HepG2 (cell line): ENCODE measurements around the gene MTR. TPM values are rescaled to one million over a fixed set of nuclear protein-coding genes. Genes with fewer than 3 reads are reported as not detected.

Source experiments
- ATAC-seq: fragments of 200-7000 bp; cut with Tn5 transposase; 3 replicates; pipeline ENCODE4 v1.9.1; 2020; ENCODE audit warnings: mild to moderate bottlenecking, moderate library complexity
- BruUV-seq: library from RNA; stranded (reverse); fragments of 400-500 nt; replicated peaks from 2 replicates; lab custom pipeline; 2021; lab: Mats Ljungman, UMichigan
- CTCF ChIA-PET: fragments of 300-600 bp; formaldehyde crosslinking; extraction: SDS; loops from one replicate; lab custom pipeline; 2021; ENCODE audit warnings: low total read pairs, inconsistent platforms, low intra/inter-chr PET ratio; lab: Yijun Ruan, JAX
- POLR2A ChIA-PET: fragments of 350-600 bp; sonication (Branson Sonifier 250); formaldehyde crosslinking; loops from one replicate; lab custom pipeline; 2020; ENCODE audit warnings: antibody characterized with exemption, inconsistent platforms; lab: Yijun Ruan, JAX
- DNase-seq: peaks from one replicate; pipeline ENCODE4 v3.0.0-alpha.2; 2015; ENCODE audit warnings: low spot score
- FAIRE-seq: peaks from 3 replicates; lab custom pipeline; 2011; peaks lifted over from hg19 to GRCh38; lab: Jason Lieb, UNC
- H2AFZ ChIP-seq: one replicate; pipeline ENCODE4 v1.6.1; 2011; ENCODE audit warnings: low read length, inconsistent platforms
- H3K27ac ChIP-seq: fragments of 300-600 bp; 3 replicates; pipeline ENCODE4 v1.8.0; 2011; ENCODE audit warnings: mixed run types, mild to moderate bottlenecking, mixed read lengths, low read length, inconsistent platforms; ENCODE audit not compliant: insufficient read depth; ENCODE audit errors: extremely low read length
- H3K27me3 ChIP-seq, 2 experiments: fragments of 200-600 bp in 1 of 2; 2 replicates in 1 of 2; 3 replicates in 1 of 2; pipeline versions ENCODE4 v1.6.0 to v1.8.0; 2011; ENCODE audit warnings: low read length in 2 of 2, mild to moderate bottlenecking in 2 of 2, moderate library complexity in 2 of 2, inconsistent platforms in 1 of 2; ENCODE audit not compliant: insufficient read depth in 2 of 2, control insufficient read depth in 1 of 2
- H3K36me3 ChIP-seq, 2 experiments: fragments of 200-600 bp in 1 of 2; replicated peaks in 1 of 2; 2 replicates in 1 of 2; 3 replicates in 1 of 2; pipeline versions ENCODE4 v1.5.1 to v1.8.0; 2011; ENCODE audit warnings: low read length in 2 of 2, inconsistent platforms in 1 of 2; ENCODE audit not compliant: insufficient read depth in 2 of 2, control insufficient read depth in 1 of 2
- H3K4me1 ChIP-seq: 2 replicates; pipeline ENCODE4 v1.5.1; 2012; ENCODE audit warnings: low read length, inconsistent platforms; ENCODE audit not compliant: insufficient read depth
- H3K4me2 ChIP-seq: 2 replicates; pipeline ENCODE4 v1.6.0; 2011; ENCODE audit warnings: low read depth, low read length, inconsistent platforms
- H3K4me3 ChIP-seq, 3 experiments: fragments of 200-600 bp in 1 of 3; sonication (generic), shearing (Covaris generic) in 1 of 3; replicated peaks in 1 of 3; 2 replicates each; pipeline ENCODE4 v1.5.1; 2011 to 2016; ENCODE audit warnings: low read length in 3 of 3, inconsistent platforms in 2 of 3, low read depth in 2 of 3, mild to moderate bottlenecking in 2 of 3, control low read depth in 1 of 3, mixed read lengths in 1 of 3; ENCODE audit not compliant: insufficient read depth in 1 of 3
- H3K79me2 ChIP-seq: one replicate; pipeline ENCODE4 v1.6.1; 2011; ENCODE audit warnings: low read length, inconsistent platforms; ENCODE audit not compliant: insufficient read depth
- H3K9ac ChIP-seq: 2 replicates; pipeline ENCODE4 v1.6.0; 2011; ENCODE audit warnings: mild to moderate bottlenecking, low read depth, low read length, inconsistent platforms; ENCODE audit not compliant: insufficient read depth
- H3K9me3 ChIP-seq: 2 replicates; pipeline ENCODE4 v1.5.1; 2012; ENCODE audit warnings: mild to moderate bottlenecking, low read length
- H4K20me1 ChIP-seq: 2 replicates; pipeline ENCODE4 v1.6.0; 2011; ENCODE audit warnings: inconsistent platforms, mild to moderate bottlenecking, low read length, moderate library complexity; ENCODE audit not compliant: insufficient read depth
- CEBPB ChIP-seq: IDR thresholded peaks from 2 replicates; pipeline ENCODE4 v1.6.1; 2011; ENCODE audit warnings: low read depth, low read length, improper control_type of control experiment, borderline replicate concordance
- CENPX ChIP-seq: sonication (generic); formaldehyde crosslinking; IDR thresholded peaks from 2 replicates; pipeline ENCODE4 v1.9.0; 2021; ENCODE audit warnings: mild to moderate bottlenecking, missing genetic modification reagents, moderate library complexity
- CHCHD3 ChIP-seq: sonication (generic); formaldehyde crosslinking; IDR thresholded peaks from 2 replicates; pipeline ENCODE4 v1.8.0; 2022; ENCODE audit warnings: mild to moderate bottlenecking, missing genetic modification reagents, moderate library complexity
- HNRNPL ChIP-seq: fragments of 200-400 bp; formaldehyde crosslinking; IDR thresholded peaks from 2 replicates; pipeline ENCODE4 v1.6.1; 2017; ENCODE audit warnings: mild to moderate bottlenecking, low read depth, low read length
- MIXL1 ChIP-seq: IDR thresholded peaks from 2 replicates; pipeline ENCODE4 v1.6.1; 2016
- MYC ChIP-seq: sonication (generic); formaldehyde crosslinking; IDR thresholded peaks from 2 replicates; pipeline ENCODE4 v1.9.0; 2021; ENCODE audit warnings: missing genetic modification reagents, borderline replicate concordance
- NFE2 ChIP-seq: sonication (generic); formaldehyde crosslinking; IDR thresholded peaks from 2 replicates; pipeline ENCODE4 v1.4.0; 2020; ENCODE audit warnings: missing genetic modification reagents
- PPARG ChIP-seq: conservative IDR thresholded peaks from 2 replicates; pipeline ENCODE4 v1.6.1; 2016; ENCODE audit warnings: missing biosample characterization, missing genetic modification reagents
- SCMH1 ChIP-seq: sonication (generic); formaldehyde crosslinking; IDR thresholded peaks from 2 replicates; pipeline ENCODE4 v1.9.0; 2021; ENCODE audit warnings: missing genetic modification reagents, mild to moderate bottlenecking, borderline replicate concordance
- SIX4 ChIP-seq: sonication (generic); formaldehyde crosslinking; IDR thresholded peaks from 2 replicates; pipeline ENCODE4 v1.4.0; 2020; ENCODE audit warnings: missing genetic modification reagents
- SMAD9 ChIP-seq: sonication (generic); formaldehyde crosslinking; IDR thresholded peaks from 2 replicates; pipeline ENCODE4 v1.5.1; 2020; ENCODE audit warnings: mild to moderate bottlenecking, missing genetic modification reagents
- TRIM24 ChIP-seq: sonication (generic); formaldehyde crosslinking; IDR thresholded peaks from 2 replicates; pipeline ENCODE4 v1.8.0; 2022; ENCODE audit warnings: mild to moderate bottlenecking, missing genetic modification reagents
- ZBTB8A ChIP-seq: sonication (generic); formaldehyde crosslinking; IDR thresholded peaks from 2 replicates; pipeline ENCODE4 v1.4.0; 2020; ENCODE audit warnings: mild to moderate bottlenecking, low read depth, missing genetic modification reagents, borderline replicate concordance
- ZFAT ChIP-seq: sonication (generic); formaldehyde crosslinking; conservative IDR thresholded peaks from 2 replicates; pipeline ENCODE4 v1.8.1; 2023; ENCODE audit warnings: missing genetic modification reagents, inconsistent platforms
- ZFP36 ChIP-seq: fragments of 150-350 bp; IDR thresholded peaks from 2 replicates; pipeline ENCODE4 v1.6.1; 2018; ENCODE audit warnings: borderline replicate concordance, low read length, low read depth; ENCODE audit not compliant: partially characterized antibody
- ZNF530 ChIP-seq: sonication (generic); formaldehyde crosslinking; IDR thresholded peaks from 2 replicates; pipeline ENCODE4 v1.5.0; 2020; ENCODE audit warnings: low read depth, mild to moderate bottlenecking, missing genetic modification reagents
- WGBS: methylation state at CpG from one replicate; pipeline ENCODE4 v1.1.6; 2017; ENCODE audit warnings: low lambda C conversion rate; 5-methylcytosine and 5-hydroxymethylcytosine counted together
- in situ Hi-C: cut with HindIII; loops from 2 replicates; pipeline ENCODE4 v1.10.0; 2017; ENCODE audit warnings: low pct_unique_long_range_greater_than_20kb; ENCODE audit not compliant: extremely low pct_ligation_motif_present
- intact Hi-C: fragments of 100-400 bp; cut with micrococcal nuclease; formaldehyde crosslinking; loops from one replicate; pipeline ENCODE4 v1.10.0; 2022; ENCODE audit not compliant: unreplicated experiment
- polyA plus RNA-seq, 8 experiments: library from polyadenylated mRNA; depleted of rRNA in 3 of 8; stranded (reverse) in 7 of 8; unstranded in 1 of 8; fragments of >200 nt; fragmentation: Illumina TruSeq in 4 of 8; extraction: Trizol in 4 of 8; gene quantifications; 2 replicates each; pipeline versions ENCODE4 v1.2.1 to v1.2.3, GENCODE V29; 2011 to 2016; ENCODE audit warnings: low read depth in 4 of 8, missing spikeins in 1 of 8, mixed read lengths in 1 of 8; ENCODE audit not compliant: insufficient read depth in 1 of 8
- total RNA-seq, 5 experiments: library from RNA; depleted of rRNA; stranded (reverse); fragments of >200 nt; fragmentation: Illumina TruSeq; extraction: Trizol; gene quantifications; 2 replicates each; pipeline ENCODE4 v1.2.3, GENCODE V29; 2016; ENCODE audit warnings: low read depth in 1 of 5

MTR gene
- total and polyA plus RNA-seq, 2 of the 13 experiments (the other 11 are each of a cell fraction or from before 2014, with no cell fraction given) = 16.3 to 36.1 TPM

DNA sequence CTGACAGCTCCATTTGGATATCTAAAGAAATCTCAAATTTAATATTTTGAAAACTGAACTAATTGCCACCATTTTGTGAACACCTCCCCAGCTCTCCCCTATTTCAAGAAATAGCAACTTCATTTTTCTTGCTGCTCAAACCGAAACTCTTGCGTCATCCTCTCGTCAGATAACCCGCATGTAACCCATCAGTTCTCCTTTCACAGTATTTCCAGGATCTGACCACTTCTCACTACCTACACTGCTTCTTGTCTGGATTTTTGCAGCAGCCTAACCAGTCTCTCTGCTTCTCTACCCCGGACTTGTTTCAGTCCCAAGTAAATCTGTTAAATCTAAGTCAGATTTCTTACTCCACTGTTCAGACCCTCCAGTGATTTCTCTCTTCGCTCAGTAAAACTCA is 75.6 kb downstream of the MTR start:
- no TSS peak for BruUV-seq
- FAIRE-seq = no peak
- Histone ChIP-seq H3K9ac (no peak overlapping the region), H3K4me2 (no peak overlapping the region), H4K20me1 (no peaks in the 10 kb centered on the region), H2AFZ (no peak overlapping the region)
- CTCF ChIA-PET = no interaction called here
- intact Hi-C loops = no loop called here
- in situ Hi-C loops = loop anchor here (5.0 to 25.0 kb wide), 2 partner anchors 113 to 258 kb away; partner anchors contain the start of gene HEATR1
- POLR2A ChIA-PET = no interaction called here
- ATAC-seq = no peak
- peak; percentile 67 for TF ChIP-seq CEBPB
- no peak for TF ChIP-seq ZFP36
- TF ChIP-seq PPARG (CRISPR knock-in tag) = no peak
- no peak for TF ChIP-seq ZFAT
- TF ChIP-seq, all 625 proteins: peak for 1
- DNase-seq = no peak
- Histone ChIP-seq H3K36me3 (peaks cover 14 to 68% of the 10 kb centered on the region in 2 experiments), H3K27ac (no peak overlapping the region), H3K4me1 (no peaks in the 10 kb centered on the region), H3K27me3 (no peaks in the 10 kb centered on the region), H3K4me3 (no peak overlapping the region), H3K79me2 (no peaks in the 10 kb centered on the region), H3K9me3 (no peaks in the 10 kb centered on the region)
- WGBS = 98% methylated on average over 6 of the region's 6 CpGs

DNA sequence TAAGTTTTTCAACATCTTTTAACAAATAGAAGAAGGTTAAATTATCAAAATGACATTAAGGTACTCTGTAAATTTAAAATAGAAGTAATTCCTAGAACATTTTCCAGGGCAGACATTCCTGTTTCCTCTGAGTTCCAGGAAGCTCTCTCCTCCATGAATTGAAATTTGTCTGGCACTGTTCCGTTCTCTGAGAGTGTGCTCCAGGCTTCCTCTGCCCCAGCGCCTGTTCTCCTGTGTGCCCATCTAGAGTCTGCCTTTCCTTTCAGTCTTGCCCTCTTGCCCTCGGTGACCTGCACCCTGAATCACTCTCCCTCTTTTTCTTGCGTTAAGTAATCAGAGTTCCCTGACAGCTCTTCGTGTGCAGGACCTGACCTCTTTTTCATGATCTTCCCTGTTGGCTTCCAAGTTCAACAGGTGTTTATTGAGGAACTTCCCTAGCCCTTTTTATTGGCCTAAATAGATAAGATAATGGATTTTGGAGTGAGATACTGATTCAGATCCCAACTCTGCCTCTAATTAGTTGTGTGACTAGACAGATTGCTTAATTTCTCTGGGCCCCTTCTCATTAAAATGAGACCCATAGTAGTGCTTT is 77.1 kb downstream of the MTR start:
- no TSS peak for BruUV-seq
- Histone ChIP-seq H3K4me2 (no peak overlapping the region), H3K9ac (no peak overlapping the region), H2AFZ (no peak overlapping the region), H3K27me3 (no peaks in the 10 kb centered on the region), H3K36me3 (peaks cover 15 to 67% of the 10 kb centered on the region in 2 experiments), H3K27ac (no peak overlapping the region), H3K79me2 (no peaks in the 10 kb centered on the region), H3K9me3 (no peaks in the 10 kb centered on the region), H3K4me1 (no peaks in the 10 kb centered on the region), H4K20me1 (no peaks in the 10 kb centered on the region), H3K4me3 (no peak overlapping the region)
- POLR2A ChIA-PET = no interaction called here
- intact Hi-C loops (no loop called here), in situ Hi-C loops (loop anchor here (5.0 to 25.0 kb wide), 2 partner anchors 115 to 260 kb away; partner anchors contain the start of gene HEATR1)
- FAIRE-seq (no peak), DNase-seq (no peak), ATAC-seq (no peak)
- 96% methylated on average over 5 of the region's 5 CpGs for WGBS
- CTCF ChIA-PET = interaction anchor here (1.1 kb wide), 1 partner anchor 113 kb away, joined by 3 read pairs; no protein-coding TSS in a partner anchor
- TF ChIP-seq CHCHD3 (CRISPR knock-in tag) (no peak), MYC (CRISPR knock-in tag) (no peak), MIXL1 (CRISPR knock-in tag) (no peak), NFE2 (no peak), CENPX (no peak), SCMH1 (CRISPR knock-in tag) (no peak), SMAD9 (CRISPR knock-in tag) (no peak), CEBPB (no peak), SIX4 (CRISPR knock-in tag) (no peak), ZBTB8A (CRISPR knock-in tag) (no peak), HNRNPL (no peak), TRIM24 (CRISPR knock-in tag) (no peak), ZNF530 (CRISPR knock-in tag) (no peak)
